Endothelial cell (in vitro differentiated cells): Measurements from ENCODE around the gene FRMD7. TPM values are rescaled to one million over a fixed set of nuclear protein-coding genes. Genes with fewer than 3 reads are reported as not detected.
"Not testable (repeated sequence)": the region's sequence is repeated elsewhere in the genome, so short reads cannot be mapped to it uniquely, and the experiment has no call there.

Experiments
- DNase-seq: peaks from one replicate; pipeline ENCODE4 v3.0.0; 2021; ENCODE audit warnings: low spot score
- H3K27ac Mint-ChIP-seq: one replicate; pipeline ENCODE4 v1.8.0; 2021; ENCODE audit warnings: mixed read lengths, inconsistent platforms; ENCODE audit not compliant: unreplicated experiment
- H3K27me3 Mint-ChIP-seq: one replicate; pipeline ENCODE4 v1.8.0; 2021; ENCODE audit warnings: mild to moderate bottlenecking, moderate library complexity, mixed read lengths, inconsistent platforms; ENCODE audit not compliant: unreplicated experiment
- H3K36me3 Mint-ChIP-seq: one replicate; pipeline ENCODE4 v1.8.0; 2021; ENCODE audit warnings: mild to moderate bottlenecking, low read depth, mixed read lengths, inconsistent platforms; ENCODE audit not compliant: unreplicated experiment
- H3K4me1 Mint-ChIP-seq: one replicate; pipeline ENCODE4 v1.8.0; 2021; ENCODE audit warnings: mild to moderate bottlenecking, mixed read lengths, inconsistent platforms; ENCODE audit not compliant: unreplicated experiment
- H3K4me3 Mint-ChIP-seq: one replicate; pipeline ENCODE4 v1.8.0; 2021; ENCODE audit warnings: mild to moderate bottlenecking, mixed read lengths, inconsistent platforms; ENCODE audit not compliant: unreplicated experiment
- H3K9me3 Mint-ChIP-seq: one replicate; pipeline ENCODE4 v1.8.0; 2021; ENCODE audit warnings: mixed read lengths, inconsistent platforms; ENCODE audit not compliant: unreplicated experiment
- total RNA-seq: library from RNA; stranded (reverse); fragmentation: NEBNext Ultra II Directional; extraction: Animal tissue kit (Norgen Biotek cat#: 25700); gene quantifications from one replicate; pipeline ENCODE4 v1.2.1, GENCODE V29; 2021; ENCODE audit not compliant: unreplicated experiment
- TF ChIP-seq, protein P1 (sequence below): fragments of 200-600 bp; sonication (generic); IDR thresholded peaks from one replicate; pipeline ENCODE4 v1.5.0; 2021; ENCODE audit warnings: antibody characterized with exemption; ENCODE audit not compliant: unreplicated experiment

Gene FRMD7
- total RNA-seq, 1 donor from 2014 or later, result not detected

DNA sequence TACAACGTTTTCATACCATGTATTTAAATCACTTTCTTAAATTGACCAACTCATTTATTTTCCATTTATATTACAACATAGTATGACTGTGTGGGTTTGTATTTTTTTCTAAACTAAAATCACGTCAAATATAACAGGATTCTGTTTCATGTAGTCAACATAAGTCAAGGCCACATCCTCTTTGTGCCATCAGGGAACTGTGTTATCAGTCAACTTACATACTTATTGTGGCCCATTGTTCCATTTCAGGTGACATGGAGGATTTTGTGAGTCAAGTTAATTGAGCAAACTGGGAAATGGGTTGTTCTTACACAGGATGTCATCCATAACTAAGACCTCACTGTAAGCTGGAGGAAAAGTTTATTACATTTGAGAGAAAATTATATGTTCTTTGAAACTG lies 68.8 kb downstream of the FRMD7 start:
- Mint-ChIP-seq H3K4me1 (no peaks in the 10 kb centered on the region), H3K4me3 (no peak overlapping the region), H3K27me3 (no peaks in the 10 kb centered on the region), H3K27ac (no peak overlapping the region), H3K36me3 (no peaks in the 10 kb centered on the region), H3K9me3 (no peaks in the 10 kb centered on the region)
- no peak for DNase-seq
- TF ChIP-seq, protein P1, sequence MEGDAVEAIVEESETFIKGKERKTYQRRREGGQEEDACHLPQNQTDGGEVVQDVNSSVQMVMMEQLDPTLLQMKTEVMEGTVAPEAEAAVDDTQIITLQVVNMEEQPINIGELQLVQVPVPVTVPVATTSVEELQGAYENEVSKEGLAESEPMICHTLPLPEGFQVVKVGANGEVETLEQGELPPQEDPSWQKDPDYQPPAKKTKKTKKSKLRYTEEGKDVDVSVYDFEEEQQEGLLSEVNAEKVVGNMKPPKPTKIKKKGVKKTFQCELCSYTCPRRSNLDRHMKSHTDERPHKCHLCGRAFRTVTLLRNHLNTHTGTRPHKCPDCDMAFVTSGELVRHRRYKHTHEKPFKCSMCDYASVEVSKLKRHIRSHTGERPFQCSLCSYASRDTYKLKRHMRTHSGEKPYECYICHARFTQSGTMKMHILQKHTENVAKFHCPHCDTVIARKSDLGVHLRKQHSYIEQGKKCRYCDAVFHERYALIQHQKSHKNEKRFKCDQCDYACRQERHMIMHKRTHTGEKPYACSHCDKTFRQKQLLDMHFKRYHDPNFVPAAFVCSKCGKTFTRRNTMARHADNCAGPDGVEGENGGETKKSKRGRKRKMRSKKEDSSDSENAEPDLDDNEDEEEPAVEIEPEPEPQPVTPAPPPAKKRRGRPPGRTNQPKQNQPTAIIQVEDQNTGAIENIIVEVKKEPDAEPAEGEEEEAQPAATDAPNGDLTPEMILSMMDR, result no peak

DNA sequence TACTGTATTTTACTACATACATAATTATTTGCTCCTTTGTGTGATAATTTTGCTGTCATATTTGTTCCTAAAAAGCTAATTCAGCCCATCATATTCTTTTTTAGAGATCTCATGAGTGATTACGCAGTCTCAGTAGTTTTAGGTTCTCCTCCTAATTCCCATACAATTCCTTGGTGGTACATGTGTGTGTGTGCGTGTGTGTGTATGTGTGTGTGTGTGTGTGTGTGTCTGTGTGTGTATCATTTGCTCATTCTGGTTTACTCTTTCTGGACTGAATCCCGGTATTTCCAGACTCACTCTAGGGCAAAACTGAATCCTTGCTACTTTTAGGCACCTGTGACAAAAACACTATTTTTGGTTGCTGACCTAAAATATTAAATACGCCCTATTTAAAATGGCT lies 69.8 kb downstream of the FRMD7 start:
- no peak overlapping the region for H3K4me3 Mint-ChIP-seq
- no peaks in the 10 kb centered on the region for H3K36me3 Mint-ChIP-seq
- no peaks in the 10 kb centered on the region for H3K27me3 Mint-ChIP-seq
- H3K4me1 Mint-ChIP-seq, result no peaks in the 10 kb centered on the region
- no peak for DNase-seq
- H3K9me3 Mint-ChIP-seq, result no peaks in the 10 kb centered on the region
- TF ChIP-seq, protein P1, result no peak
- H3K27ac Mint-ChIP-seq, result no peak overlapping the region

DNA sequence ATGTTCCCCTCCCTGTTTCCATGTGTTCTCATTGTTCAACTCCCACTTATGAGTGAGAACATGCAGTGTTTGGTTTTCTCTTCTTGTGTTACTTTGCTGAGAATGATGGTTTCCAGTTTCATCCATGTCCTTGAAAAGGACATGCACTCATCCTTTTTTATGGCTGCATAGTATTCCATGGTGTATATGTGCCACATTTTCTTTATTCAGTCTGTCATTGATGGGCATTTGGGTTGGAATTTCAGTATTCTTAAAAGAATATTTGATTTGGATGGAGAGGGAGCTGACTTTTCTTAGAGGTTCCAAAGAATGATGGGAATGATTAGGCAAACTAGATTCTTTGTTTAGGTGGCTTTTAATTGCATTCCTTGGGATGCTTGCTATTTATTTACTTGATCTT lies 76.0 kb downstream of the FRMD7 start:
- H3K36me3 Mint-ChIP-seq, DNase-seq, H3K9me3 Mint-ChIP-seq, H3K27ac Mint-ChIP-seq, H3K4me1 Mint-ChIP-seq, H3K4me3 Mint-ChIP-seq, H3K27me3 Mint-ChIP-seq: not testable (repeated sequence)

DNA sequence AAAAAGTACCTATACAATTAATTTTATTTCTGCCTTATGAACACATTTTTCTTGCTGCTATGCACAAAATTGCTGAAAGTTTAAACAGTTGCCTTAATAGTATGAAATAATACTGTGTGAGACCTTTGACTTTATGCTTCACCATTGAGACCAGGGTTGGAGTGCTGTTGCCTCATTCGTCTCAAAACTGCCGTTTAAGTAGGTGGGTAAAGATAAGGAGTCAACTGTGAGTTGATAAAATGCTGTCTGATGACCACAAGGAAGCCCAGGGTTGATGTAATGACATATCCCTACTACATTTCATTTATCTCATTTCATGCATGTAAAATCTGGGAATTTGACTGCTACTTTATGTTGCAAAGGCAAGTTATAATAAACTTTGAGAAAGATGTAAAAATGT lies 81.3 kb downstream of the FRMD7 start:
- H3K36me3 Mint-ChIP-seq, result no peaks in the 10 kb centered on the region
- H3K4me3 Mint-ChIP-seq, result no peak overlapping the region
- peaks cover 18% of the 10 kb centered on the region for H3K4me1 Mint-ChIP-seq
- H3K27ac Mint-ChIP-seq, result peak overlapping the region; percentile 30
- TF ChIP-seq, protein P1, result no peak
- H3K27me3 Mint-ChIP-seq, result no peaks in the 10 kb centered on the region
- H3K9me3 Mint-ChIP-seq, result no peaks in the 10 kb centered on the region
- no peak for DNase-seq

DNA sequence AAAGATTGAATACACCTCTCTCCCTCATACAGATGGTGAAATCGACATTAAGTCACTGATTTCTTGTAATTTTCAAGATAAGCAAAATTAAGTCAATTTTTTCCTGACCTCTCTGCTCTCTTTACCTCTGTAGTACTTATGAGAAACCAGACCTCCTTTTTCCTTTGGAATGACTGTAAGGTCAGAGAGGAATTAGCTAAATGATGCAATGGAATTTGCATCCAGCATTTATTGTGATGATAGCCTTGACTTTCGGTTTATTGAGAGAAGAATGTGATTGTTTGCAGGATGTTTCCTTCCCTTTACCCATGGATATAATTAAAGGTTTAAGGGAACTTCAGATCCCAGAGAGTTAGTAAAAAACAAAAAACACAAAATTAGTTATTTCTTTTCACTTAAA lies 82.4 kb downstream of the FRMD7 start:
- peaks cover 18% of the 10 kb centered on the region for H3K4me1 Mint-ChIP-seq
- no peak for DNase-seq
- H3K9me3 Mint-ChIP-seq, result no peaks in the 10 kb centered on the region
- no peak overlapping the region for H3K4me3 Mint-ChIP-seq
- peak overlapping the region; percentile 93 for H3K27ac Mint-ChIP-seq
- no peaks in the 10 kb centered on the region for H3K27me3 Mint-ChIP-seq
- no peaks in the 10 kb centered on the region for H3K36me3 Mint-ChIP-seq
- TF ChIP-seq, protein P1, result no peak

DNA sequence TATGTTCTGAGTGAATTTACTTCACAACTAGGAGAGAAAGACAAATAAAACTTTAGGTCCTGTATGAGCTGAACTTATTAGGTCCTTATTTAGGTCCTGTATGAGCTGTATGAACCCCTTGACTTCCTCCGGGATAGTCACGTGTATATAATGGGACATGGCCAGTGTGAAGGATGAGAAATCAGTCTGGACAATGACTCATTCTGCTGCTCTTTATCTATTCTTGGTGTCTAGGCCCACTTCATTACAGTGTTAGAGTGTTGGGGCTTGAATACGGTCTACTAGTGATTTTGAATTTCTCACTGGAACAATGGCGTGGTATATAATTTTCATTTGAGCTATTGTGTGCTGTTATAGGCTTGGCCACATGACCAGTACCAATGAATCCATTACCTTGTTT lies 82.9 kb downstream of the FRMD7 start:
- TF ChIP-seq, protein P1, result no peak
- Mint-ChIP-seq H3K4me3 (no peak overlapping the region), H3K9me3 (no peaks in the 10 kb centered on the region), H3K27ac (peak overlapping the region; percentile 57), H3K4me1 (peaks cover 18% of the 10 kb centered on the region), H3K36me3 (no peaks in the 10 kb centered on the region), H3K27me3 (no peaks in the 10 kb centered on the region)
- no peak for DNase-seq
